IgD-negative memory B cell (primary cell): ENCODE measurements around the gene DAAM2. TPM values are rescaled to one million over a fixed set of nuclear protein-coding genes. Genes with fewer than 3 reads are reported as not detected.

ENCODE experiments used
- H3K27ac Mint-ChIP-seq, 3 donors: one replicate each; pipeline ENCODE4 v1.8.0; 2020 to 2022; ENCODE audit warnings: mild to moderate bottlenecking in 3 of 3, mixed read lengths in 3 of 3, moderate library complexity in 1 of 3
- H3K27me3 Mint-ChIP-seq: one replicate; pipeline ENCODE4 v1.8.0; 2021; ENCODE audit warnings: mixed read lengths
- H3K36me3 Mint-ChIP-seq: one replicate; pipeline ENCODE4 v1.8.0; 2020; ENCODE audit warnings: mild to moderate bottlenecking, mixed read lengths
- H3K4me1 Mint-ChIP-seq, 3 donors: one replicate each; pipeline ENCODE4 v1.8.0; 2020 to 2022; ENCODE audit warnings: mixed read lengths in 3 of 3, mild to moderate bottlenecking in 1 of 3
- H3K4me3 Mint-ChIP-seq, 4 donors: one replicate each; pipeline ENCODE4 v1.8.0; 2020 to 2022; ENCODE audit warnings: mild to moderate bottlenecking in 4 of 4, mixed read lengths in 4 of 4, moderate library complexity in 3 of 4
- H3K9me3 Mint-ChIP-seq, 3 donors: one replicate each; pipeline ENCODE4 v1.8.0; 2020 to 2021; ENCODE audit warnings: mixed read lengths in 3 of 3, mild to moderate bottlenecking in 1 of 3
- polyA plus RNA-seq: library from polyadenylated mRNA; unstranded; fragments of 300-500 nt; fragmentation: Illumina TruSeq; gene quantifications from one replicate; pipeline ENCODE4 v1.2.3, GENCODE V29; 2021

DAAM2 gene
- polyA plus RNA-seq, 1 donor from 2014 or later: not detected

DNA sequence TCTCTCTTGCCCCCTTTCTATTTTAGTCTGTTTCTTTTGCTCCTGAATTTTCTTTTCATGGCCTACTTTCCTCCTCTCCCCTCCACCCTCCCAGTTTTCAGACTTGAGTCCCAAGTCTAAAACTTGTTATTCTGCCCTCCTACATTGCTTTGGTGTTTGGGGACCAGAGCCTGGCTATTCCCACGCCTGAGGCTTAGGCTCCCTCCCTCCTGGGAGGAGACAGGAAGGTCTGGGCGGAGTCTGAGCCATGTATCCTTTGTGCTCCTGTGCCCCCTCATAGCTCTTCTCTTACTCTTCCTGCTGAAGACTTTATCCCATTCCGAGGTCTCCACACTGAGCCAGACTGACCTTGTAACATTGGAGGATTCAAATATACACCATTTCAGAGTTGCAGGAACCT lies 69.5 kb downstream of the DAAM2 start:
- H3K27ac Mint-ChIP-seq: no peak overlapping the region

DNA sequence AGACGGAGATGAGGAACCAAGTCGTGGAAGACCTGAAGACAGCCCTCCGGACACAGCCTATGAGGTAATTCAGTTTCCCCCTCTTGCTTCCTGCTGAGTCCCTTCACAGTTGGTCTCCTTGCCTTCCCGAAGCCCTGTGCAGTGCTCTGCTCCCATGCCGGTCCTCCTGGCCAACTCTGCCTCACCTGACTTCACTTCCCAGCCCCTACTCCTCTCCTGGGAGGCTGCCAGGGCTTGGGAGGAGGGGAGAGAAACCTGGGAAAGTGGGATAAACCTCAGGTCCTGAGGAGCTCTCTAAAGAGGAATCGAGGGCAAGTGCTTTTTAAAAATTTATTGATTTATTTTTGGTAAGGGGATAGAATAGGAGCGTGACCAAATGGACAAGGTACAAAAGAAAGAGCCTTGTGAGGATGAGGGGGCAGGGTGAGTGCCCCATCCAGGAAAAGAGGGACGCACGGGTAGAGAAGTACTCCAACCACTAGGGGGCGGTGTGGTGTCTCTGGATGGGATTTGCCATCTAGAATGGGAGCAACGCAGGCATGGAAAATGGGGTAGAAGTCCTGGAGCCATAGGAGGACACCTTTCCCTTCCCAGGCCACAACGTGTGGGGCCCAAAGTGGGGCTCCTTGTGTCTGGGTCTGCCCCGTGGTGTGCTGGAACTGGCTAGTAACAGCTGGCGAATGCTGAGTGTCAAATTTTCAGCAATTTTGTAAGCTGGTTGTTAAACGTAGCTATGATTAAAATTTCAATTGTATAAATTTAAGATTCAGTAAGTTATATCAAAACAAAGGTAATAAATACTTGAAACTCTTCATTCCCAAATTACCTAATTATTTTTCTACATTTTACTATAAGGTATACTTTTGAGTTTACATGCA lies 73.1 kb downstream of the DAAM2 start:
- no peaks in the 10 kb centered on the region for H3K9me3 Mint-ChIP-seq
- H3K4me1 Mint-ChIP-seq: peaks cover 0 to 1% (median 0%) of the 10 kb centered on the region in 3 donors
- no peak overlapping the region for H3K27ac Mint-ChIP-seq
- no peak overlapping the region for H3K4me3 Mint-ChIP-seq
- no peaks in the 10 kb centered on the region for H3K36me3 Mint-ChIP-seq
- peaks cover 4% of the 10 kb centered on the region for H3K27me3 Mint-ChIP-seq

More for the DNA sequence above, 69.5 kb downstream of the DAAM2 start:
- peaks cover 6% of the 10 kb centered on the region for H3K27me3 Mint-ChIP-seq
- no peak overlapping the region for H3K4me3 Mint-ChIP-seq
- no peaks in the 10 kb centered on the region for H3K36me3 Mint-ChIP-seq
- peaks cover 0 to 1% (median 0%) of the 10 kb centered on the region in 3 donors for H3K4me1 Mint-ChIP-seq
- H3K9me3 Mint-ChIP-seq: no peaks in the 10 kb centered on the region

GRCh38 chr6:39867592-39867991 lies 75.4 kb downstream of the DAAM2 start:
- Mint-ChIP-seq H3K9me3 (no peaks in the 10 kb centered on the region), H3K36me3 (no peaks in the 10 kb centered on the region)

DNA sequence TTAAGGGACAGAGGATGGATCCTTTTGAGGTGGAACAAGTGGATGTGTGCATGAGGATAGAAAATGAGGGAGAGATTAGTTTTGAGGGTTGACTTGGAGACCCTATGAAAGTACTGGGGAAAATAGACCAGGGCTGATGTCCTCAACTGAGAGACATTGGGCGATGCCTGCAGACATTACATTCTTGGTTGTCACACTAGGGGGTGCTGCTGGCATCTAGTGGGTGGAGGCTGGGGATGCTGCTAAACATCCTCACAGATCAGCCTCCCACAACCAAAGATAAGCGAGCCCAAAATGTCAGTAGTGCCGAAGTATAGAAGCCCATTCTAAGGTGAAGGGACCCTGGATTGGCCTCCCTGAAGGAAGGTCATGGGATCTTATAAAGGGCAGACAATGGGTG lies 78.8 kb downstream of the DAAM2 start:
- no peaks in the 10 kb centered on the region for H3K4me1 Mint-ChIP-seq
- H3K9me3 Mint-ChIP-seq: no peaks in the 10 kb centered on the region
- peaks cover 5% of the 10 kb centered on the region for H3K27me3 Mint-ChIP-seq
- H3K27ac Mint-ChIP-seq: no peak overlapping the region
- H3K4me3 Mint-ChIP-seq: no peak overlapping the region
- H3K36me3 Mint-ChIP-seq: no peaks in the 10 kb centered on the region

More at GRCh38 chr6:39867592-39867991, 75.4 kb downstream of the DAAM2 start:
- H3K4me3 Mint-ChIP-seq: no peak overlapping the region
- no peak overlapping the region for H3K27ac Mint-ChIP-seq
- no peaks in the 10 kb centered on the region for H3K4me1 Mint-ChIP-seq
- H3K27me3 Mint-ChIP-seq: peaks cover 3% of the 10 kb centered on the region

- Mint-ChIP-seq H3K27me3 (peaks cover 3% of the 10 kb centered on the region), H3K4me1 (no peaks in the 10 kb centered on the region), H3K36me3 (no peaks in the 10 kb centered on the region), H3K4me3 (no peak overlapping the region), H3K9me3 (no peaks in the 10 kb centered on the region), H3K27ac (no peak overlapping the region)
These were observed 81.3 kb downstream of the DAAM2 start for GRCh38 chr6:39873439-39873838.

DNA sequence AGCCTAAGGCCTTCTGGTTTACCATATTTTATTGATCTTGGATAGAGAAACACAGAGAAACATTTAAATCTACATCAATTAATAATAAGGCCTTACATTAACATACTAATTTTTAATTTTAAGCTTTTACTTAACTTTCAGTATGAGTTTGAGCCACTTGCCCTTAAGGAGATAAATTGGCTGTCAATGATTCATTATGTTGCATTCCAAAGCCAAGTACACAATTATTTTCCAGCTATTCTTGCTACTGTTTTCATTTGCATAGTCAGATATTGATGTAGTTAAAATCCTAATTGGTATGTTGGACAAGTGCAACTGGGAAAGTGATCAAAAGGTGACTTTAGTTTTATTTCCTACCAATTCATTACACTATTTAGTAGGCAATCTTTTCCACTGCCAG lies 83.9 kb downstream of the DAAM2 start:
- peaks cover 0 to 3% (median 0%) of the 10 kb centered on the region in 3 donors for H3K4me1 Mint-ChIP-seq
- no peak overlapping the region for H3K4me3 Mint-ChIP-seq
- H3K9me3 Mint-ChIP-seq: no peaks in the 10 kb centered on the region
- H3K27ac Mint-ChIP-seq: no peak overlapping the region
- H3K36me3 Mint-ChIP-seq: no peaks in the 10 kb centered on the region
- H3K27me3 Mint-ChIP-seq: peaks cover 3% of the 10 kb centered on the region

- Mint-ChIP-seq H3K4me3 (no peak overlapping the region), H3K4me1 (peaks cover 0 to 3% (median 0%) of the 10 kb centered on the region in 3 donors), H3K36me3 (no peaks in the 10 kb centered on the region), H3K27me3 (peaks cover 3% of the 10 kb centered on the region), H3K9me3 (no peaks in the 10 kb centered on the region), H3K27ac (no peak overlapping the region)
These were observed 84.7 kb downstream of the DAAM2 start for GRCh38 chr6:39876826-39877225.

GRCh38 chr6:39879535-39879934 lies 87.4 kb downstream of the DAAM2 start:
- H3K4me3 Mint-ChIP-seq: no peak overlapping the region
- H3K9me3 Mint-ChIP-seq: no peaks in the 10 kb centered on the region
- H3K27ac Mint-ChIP-seq: no peak overlapping the region
- peaks cover 3% of the 10 kb centered on the region for H3K27me3 Mint-ChIP-seq
- no peaks in the 10 kb centered on the region for H3K36me3 Mint-ChIP-seq
- peaks cover 0 to 3% (median 0%) of the 10 kb centered on the region in 3 donors for H3K4me1 Mint-ChIP-seq

DNA sequence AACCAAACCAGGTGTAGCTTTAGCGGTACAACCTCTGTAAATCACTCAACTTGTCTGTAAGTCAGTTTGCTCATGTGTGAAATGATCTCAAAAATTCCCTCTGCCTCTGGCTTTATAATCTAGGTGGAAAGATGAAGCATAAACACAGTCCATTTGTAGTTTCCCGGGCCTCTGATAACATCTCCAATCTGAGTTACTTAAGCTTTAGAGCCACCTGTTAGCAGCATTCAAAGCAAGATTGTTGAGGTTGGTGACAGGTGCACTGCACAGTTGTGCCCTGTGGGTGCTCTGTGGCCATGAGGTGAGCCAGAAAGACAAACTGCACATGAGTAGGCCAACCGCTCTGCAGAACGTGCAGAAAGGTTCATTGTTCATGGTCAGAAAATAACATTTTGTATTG lies 88.4 kb downstream of the DAAM2 start:
- no peak overlapping the region for H3K4me3 Mint-ChIP-seq
- no peak overlapping the region for H3K27ac Mint-ChIP-seq
- peaks cover 3% of the 10 kb centered on the region for H3K27me3 Mint-ChIP-seq
- H3K4me1 Mint-ChIP-seq: peaks cover 0 to 3% (median 0%) of the 10 kb centered on the region in 3 donors
- no peaks in the 10 kb centered on the region for H3K9me3 Mint-ChIP-seq
- H3K36me3 Mint-ChIP-seq: no peaks in the 10 kb centered on the region

DNA sequence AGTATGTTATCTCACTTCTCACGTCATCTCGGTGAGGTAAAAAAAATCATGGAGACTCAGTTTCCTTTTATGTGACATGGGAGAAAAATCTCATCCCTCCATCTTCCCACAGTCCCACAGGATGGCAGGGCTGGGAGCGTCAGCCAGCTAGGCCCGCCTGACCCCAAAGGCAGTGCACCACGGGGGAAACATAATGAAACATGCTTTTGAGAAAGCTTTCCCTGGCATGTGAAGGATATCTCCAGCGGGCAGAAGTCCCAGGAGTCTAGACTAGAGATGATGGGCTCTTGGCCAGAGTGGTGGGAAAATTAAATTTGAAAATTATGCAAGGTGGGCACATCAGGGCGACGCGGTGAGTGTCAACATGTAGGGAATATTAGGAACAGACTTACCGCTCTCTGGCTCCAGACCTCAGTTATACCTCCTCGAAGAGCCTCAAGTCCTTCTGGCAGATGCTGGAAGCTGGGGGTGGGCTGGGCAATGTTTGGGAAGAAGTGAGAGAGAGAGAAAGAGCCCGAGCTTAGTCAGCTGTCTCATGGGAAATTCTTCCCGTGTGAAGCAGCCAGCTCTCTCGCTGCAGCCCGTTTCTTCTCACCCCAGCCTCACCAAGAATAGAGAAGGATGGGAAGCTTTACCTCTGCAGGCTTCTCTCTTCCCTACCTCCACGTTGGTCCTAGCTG lies 89.8 kb downstream of the DAAM2 start:
- Mint-ChIP-seq H3K27me3 (peaks cover 11% of the 10 kb centered on the region), H3K4me3 (no peak overlapping the region), H3K9me3 (no peaks in the 10 kb centered on the region), H3K4me1 (peaks cover 0 to 3% (median 0%) of the 10 kb centered on the region in 3 donors), H3K36me3 (no peaks in the 10 kb centered on the region), H3K27ac (no peak overlapping the region)

DNA sequence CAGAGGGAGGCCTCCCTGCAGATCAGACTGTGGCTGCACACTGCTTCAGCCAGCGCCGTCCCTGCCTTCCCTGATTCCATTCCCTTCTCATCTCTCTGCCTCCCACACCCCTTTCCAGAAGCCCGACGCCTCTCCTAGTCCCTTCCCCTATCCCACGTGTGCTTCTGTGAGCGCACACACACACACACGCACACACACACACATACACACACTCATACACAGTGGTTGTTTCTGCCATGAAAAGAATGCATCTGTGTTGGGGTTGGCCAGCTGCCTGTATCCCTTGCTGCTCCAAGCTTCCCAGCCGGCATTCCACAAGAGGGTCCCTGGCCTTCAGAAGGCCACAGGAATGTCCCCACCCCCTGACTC lies 90.3 kb downstream of the DAAM2 start:
- H3K4me3 Mint-ChIP-seq: no peak overlapping the region

GRCh38 chr6:39884696-39885095 lies 92.5 kb downstream of the DAAM2 start:
- Mint-ChIP-seq H3K27ac (no peak overlapping the region), H3K27me3 (peaks cover 11% of the 10 kb centered on the region), H3K4me3 (no peak overlapping the region), H3K4me1 (peaks cover 0 to 3% (median 0%) of the 10 kb centered on the region in 3 donors), H3K36me3 (no peaks in the 10 kb centered on the region), H3K9me3 (no peaks in the 10 kb centered on the region)

More for the DNA sequence above, 90.3 kb downstream of the DAAM2 start:
- no peaks in the 10 kb centered on the region for H3K36me3 Mint-ChIP-seq
- H3K27ac Mint-ChIP-seq: no peak overlapping the region
- no peaks in the 10 kb centered on the region for H3K9me3 Mint-ChIP-seq
- peaks cover 11% of the 10 kb centered on the region for H3K27me3 Mint-ChIP-seq
- peaks cover 0 to 3% (median 0%) of the 10 kb centered on the region in 3 donors for H3K4me1 Mint-ChIP-seq

DNA sequence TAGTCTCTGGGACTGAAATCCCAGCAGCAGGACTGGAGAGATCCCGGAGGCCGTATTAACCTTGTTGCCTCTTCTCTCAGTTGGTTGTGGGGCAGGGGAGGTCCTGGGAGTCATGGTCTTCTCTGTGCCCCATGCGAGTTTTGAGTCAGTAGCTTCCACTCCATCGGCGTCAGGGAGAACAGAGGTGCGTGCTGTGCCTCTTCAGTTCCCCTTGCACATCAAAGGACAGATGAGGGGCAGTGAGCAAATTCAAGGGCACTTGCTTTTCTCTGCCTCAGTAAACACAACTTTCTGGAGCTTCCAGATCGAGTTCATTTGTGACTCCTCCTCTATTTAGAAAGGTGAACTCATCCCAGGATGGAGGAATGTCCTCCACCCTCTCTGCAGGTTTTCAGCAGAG lies 93.5 kb downstream of the DAAM2 start:
- peaks cover 11% of the 10 kb centered on the region for H3K27me3 Mint-ChIP-seq
- no peaks in the 10 kb centered on the region for H3K9me3 Mint-ChIP-seq
- H3K4me3 Mint-ChIP-seq: no peak overlapping the region
- H3K27ac Mint-ChIP-seq: no peak overlapping the region
- H3K36me3 Mint-ChIP-seq: no peaks in the 10 kb centered on the region
- peaks cover 0 to 3% (median 0%) of the 10 kb centered on the region in 3 donors for H3K4me1 Mint-ChIP-seq

DNA sequence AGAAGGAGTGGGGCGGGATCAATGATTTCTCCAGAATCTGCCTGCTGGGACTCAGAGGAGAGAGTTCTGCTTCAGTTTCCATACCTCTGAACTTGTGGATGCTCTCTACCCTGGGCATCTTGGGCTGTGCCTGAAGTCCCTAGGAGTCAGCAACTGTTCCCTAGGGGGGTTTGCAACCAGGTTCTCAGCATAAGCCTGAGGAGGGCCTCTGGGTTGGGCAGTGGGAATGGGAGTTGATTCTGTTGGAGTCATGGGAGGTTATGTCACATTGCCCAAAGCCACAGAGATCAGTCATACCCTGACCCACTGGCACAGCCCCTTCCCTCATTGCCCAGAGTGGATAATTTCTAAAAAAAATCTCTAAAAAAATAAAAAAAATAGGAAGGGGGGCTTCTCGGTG lies 94.7 kb downstream of the DAAM2 start:
- Mint-ChIP-seq H3K4me1 (no peaks in the 10 kb centered on the region), H3K36me3 (no peaks in the 10 kb centered on the region), H3K27me3 (peaks cover 11% of the 10 kb centered on the region), H3K27ac (no peak overlapping the region), H3K9me3 (no peaks in the 10 kb centered on the region), H3K4me3 (no peak overlapping the region)

DNA sequence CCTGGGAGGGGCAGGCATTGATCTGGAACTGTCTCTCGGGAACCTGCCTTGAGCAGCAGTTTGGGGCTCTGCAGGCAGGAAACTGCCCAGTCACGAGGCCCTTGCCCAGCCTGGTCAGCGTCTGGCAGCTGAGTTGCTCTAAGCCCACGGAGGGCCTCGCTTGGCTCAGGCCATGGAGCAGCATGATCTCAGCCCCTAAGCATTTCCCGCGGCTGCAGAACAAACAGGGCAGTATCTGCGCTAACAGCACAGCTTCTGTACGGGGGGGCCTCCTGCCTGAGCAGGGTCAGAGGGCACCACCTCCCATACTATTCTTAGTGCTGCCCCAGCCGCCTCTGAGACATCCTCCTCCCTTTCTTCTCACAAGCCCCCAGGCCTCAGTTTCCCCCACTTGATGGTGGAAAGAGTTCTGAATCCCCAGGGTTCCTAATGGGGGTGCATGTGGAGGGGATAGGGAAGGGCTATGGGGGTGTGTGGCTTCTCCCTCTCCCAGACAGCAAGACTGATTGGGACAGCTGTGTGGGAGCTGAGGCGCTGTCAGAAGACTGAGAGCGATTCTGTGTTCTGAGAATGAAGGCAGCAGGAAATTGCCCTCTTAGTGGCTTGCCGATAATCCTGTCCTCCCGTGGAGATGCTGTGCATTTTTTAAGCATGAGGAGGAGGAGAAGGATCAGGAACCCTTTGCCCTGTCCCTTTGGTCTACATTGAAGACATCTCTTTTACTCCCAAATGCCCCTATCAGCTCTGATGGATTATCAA lies 95.7 kb downstream of the DAAM2 start:
- Mint-ChIP-seq H3K27ac (no peak overlapping the region), H3K9me3 (no peaks in the 10 kb centered on the region), H3K27me3 (peaks cover 11% of the 10 kb centered on the region), H3K36me3 (no peaks in the 10 kb centered on the region), H3K4me1 (no peaks in the 10 kb centered on the region), H3K4me3 (no peak overlapping the region)
